CD4-positive, alpha-beta T cell treated with Interleukin-17A for 4 hours (primary cell): Measurements from ENCODE around the gene SLC2A8.
A peak's percentile ranks its signal among the peaks of the same experiment; 100 is the strongest.

Experiments
- DNase-seq: peaks from one replicate; pipeline ENCODE4 v3.0.0-alpha.2; 2020; ENCODE audit warnings: mixed read lengths

SLC2A8 gene

DNA sequence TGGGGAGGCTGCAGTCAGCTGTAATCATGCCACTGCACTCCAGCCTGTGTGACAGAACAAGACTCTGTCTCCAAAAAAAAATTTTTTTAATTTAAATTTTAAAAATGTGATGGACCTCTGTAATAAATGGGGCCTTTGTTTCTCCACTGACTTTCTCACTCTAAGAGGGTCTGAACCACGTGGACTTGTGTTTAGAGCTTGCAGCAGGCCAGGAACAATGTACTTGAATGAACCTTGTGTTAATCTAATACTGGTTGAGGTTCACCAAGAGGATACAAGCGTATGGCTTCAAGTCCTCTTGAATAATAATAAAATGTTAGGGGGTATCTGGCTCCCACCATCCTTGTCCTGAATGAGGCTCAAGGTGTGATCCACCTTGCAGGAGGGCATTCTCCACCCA lies 14.4 kb upstream of the SLC2A8 start:
- no peak for DNase-seq

- no peak for DNase-seq
Measured at GRCh38 chr9:127384016-127384730, 12.8 kb upstream of the SLC2A8 start.

DNA sequence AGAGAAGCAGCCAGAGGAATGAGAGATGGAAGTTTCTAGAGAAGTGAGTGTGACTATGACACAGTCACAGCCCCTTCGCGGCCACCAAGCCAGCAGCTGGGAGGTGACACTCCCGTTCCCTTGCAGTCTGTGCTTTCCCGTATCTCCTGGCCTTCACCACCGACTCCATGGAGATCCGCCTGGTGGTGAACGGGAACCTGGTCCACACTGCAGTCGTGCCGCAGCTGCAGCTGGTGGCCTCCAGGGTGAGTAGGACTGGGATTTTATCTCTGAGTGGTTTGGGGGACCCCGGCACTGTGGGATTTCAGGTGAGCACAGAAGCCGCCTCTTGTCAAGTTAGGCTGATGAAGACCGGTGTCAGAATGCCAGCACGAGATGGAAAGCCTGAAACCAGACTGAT lies 12.1 kb upstream of the SLC2A8 start:
- no peak for DNase-seq

DNA sequence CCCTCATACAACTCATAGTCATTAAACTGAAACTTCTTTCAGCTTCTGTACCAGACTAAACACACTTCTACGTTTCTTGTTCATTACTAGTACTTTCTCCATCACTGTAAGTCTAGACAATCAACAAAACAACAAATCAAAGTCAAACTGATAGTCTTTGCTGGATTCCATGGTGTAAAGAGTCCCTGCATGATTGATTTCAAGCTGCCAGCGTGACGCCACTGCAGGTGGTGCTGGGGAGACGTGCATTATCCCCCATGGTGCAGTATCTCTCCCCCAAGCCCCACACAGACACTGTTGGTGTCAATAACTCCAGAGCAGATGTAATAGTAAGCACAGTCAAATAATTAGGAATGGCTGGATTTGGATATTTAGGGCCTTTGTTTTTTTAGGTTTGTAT lies 10.7 kb upstream of the SLC2A8 start:
- DNase-seq: no peak

- no peak for DNase-seq
Measured at GRCh38 chr9:127386981-127387380, 10.0 kb upstream of the SLC2A8 start.

DNA sequence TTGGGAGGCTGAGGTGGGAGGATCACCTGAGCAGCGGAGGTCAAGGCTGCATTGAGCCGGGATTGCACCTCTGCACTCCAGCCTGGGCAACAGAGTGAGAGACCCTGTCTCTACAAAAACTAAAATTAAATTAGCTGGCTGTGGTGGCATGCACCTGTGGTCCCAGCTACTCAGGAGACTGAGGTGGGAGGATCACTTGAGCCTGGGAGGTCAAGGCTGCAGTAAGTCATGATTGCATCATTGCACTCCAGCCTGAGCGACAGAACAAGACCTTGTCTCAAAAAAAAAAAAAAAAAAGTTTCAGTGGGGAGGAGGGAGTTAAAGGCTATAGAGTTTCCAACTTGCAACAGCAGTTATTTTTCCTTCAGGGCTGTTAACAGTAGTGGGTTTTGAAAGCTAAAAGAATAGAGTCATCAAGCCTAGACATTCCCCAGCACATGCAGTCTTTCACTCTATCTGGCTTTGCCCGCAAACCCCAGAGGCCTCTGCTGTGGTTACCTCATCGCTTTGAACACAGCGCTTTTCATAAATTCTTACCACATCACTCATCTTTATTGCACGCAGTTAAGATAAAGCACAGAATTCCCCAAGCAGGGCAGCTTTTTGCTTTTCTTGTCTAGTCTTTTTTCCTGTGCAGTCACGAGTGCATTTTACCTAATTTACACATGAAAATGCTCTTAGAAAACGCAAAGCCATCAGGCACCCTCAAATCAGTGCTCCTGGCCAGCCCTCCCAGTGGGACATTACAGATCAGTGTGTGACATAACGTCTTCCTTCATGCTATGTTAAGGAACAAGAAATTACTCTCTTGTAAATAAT lies 8.7 kb upstream of the SLC2A8 start:
- DNase-seq: peak; percentile 85

DNA sequence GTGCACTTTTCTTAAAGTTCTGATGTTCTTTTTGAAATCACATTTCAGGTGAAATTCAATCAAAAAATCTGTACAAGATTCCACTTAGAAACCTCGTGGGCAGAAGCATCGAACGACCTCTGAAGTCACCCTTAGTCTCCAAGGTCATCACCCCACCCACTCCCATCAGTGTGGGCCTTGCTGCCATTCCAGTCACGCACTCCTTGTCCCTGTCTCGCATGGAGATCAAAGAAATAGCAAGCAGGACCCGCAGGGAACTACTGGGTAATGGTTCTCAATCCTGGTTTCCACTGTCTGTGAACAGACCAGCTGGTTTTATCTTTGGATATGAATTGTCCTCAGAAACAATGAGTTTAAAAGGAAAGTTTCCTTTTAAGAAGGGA lies 8.1 kb upstream of the SLC2A8 start:
- DNase-seq: no peak

GRCh38 chr9:127389381-127390247 lies 7.4 kb upstream of the SLC2A8 start:
- no peak for DNase-seq

- DNase-seq: no peak
Measured at GRCh38 chr9:127390248-127390545, 6.8 kb upstream of the SLC2A8 start.

- no peak for DNase-seq
Measured at GRCh38 chr9:127390563-127390962, 6.4 kb upstream of the SLC2A8 start.

GRCh38 chr9:127392166-127392565 lies 4.8 kb upstream of the SLC2A8 start:
- DNase-seq: no peak

DNA sequence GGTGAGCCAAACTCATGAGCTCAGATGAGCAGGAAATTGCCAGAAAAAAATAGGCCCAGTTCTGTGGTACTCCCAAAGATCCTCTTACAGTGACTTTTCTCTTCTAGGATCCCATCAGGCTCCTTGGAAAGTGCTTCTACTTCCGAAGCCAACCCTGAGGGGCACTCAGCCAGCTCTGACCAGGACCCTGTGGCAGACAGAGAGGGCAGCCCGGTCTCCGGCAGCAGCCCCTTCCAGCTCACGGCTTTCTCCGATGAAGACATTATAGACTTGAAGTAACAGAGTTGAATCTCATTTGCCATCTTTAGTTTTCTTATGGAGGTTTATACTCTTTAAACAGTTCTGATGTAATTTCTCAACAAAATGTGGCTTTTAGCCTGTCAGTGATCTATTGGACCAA lies 4.0 kb upstream of the SLC2A8 start:
- no peak for DNase-seq

- DNase-seq: no peak
Measured at GRCh38 chr9:127393645-127394044, 3.3 kb upstream of the SLC2A8 start.

GRCh38 chr9:127395497-127396252 lies 1.3 kb upstream of the SLC2A8 start:
- DNase-seq: no peak

GRCh38 chr9:127396253-127396807 lies 639 bp upstream of the SLC2A8 start:
- no peak for DNase-seq

GRCh38 chr9:127397646-127398274 lies 791 bp downstream of the SLC2A8 start:
- peak; percentile 59 for DNase-seq

DNA sequence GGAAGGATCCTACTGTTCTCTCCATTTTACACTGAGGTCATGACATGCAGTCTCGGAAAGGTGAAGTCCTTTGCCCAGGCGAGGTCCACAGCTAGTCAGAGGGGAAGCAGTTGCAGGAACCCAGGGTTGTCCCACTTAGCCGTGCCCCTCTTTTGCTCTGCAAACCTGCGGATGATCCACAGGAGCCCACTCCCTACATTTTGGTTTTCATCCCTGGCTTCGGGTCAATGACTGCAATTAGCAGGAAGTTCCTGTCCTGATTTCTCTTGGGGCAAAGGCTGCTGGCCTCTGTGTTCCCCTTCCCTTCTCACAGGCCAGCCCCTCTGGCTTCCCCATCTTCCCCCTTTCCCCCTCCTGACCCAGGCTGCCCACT lies 1.3 kb downstream of the SLC2A8 start:
- DNase-seq: no peak

DNA sequence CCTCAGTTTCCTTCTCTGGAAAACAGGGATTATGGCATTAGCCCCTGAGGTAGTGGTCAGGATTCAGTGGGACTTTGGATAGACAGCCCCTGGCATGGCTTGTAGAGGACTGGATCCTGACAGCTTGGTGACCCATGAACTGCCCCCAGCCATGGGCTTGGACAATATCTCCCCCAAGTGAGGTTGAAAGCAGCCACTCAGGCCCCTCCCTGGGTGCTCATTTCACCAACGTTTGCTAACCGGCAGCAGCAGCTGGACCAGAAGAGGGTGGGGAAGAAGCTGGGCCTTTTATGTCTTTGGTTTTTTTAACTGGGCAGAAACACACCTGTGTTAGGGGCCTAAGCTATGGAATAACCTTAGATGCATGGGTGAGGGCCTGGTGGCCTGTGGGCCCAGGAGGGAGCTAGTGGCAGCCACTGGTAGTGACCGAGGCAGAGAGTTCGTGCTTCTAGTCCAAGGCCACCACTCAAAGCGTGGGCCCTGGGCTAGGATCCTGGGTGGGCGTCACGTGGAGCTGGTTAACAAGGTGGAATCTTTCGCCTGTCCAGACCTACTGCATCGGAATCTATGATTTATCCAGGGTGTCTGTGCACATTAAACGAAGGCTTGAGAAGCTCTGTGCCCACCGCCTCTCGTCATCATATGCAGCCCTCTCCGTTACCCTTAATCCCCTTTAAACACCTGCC lies 1.9 kb downstream of the SLC2A8 start:
- no peak for DNase-seq

DNA sequence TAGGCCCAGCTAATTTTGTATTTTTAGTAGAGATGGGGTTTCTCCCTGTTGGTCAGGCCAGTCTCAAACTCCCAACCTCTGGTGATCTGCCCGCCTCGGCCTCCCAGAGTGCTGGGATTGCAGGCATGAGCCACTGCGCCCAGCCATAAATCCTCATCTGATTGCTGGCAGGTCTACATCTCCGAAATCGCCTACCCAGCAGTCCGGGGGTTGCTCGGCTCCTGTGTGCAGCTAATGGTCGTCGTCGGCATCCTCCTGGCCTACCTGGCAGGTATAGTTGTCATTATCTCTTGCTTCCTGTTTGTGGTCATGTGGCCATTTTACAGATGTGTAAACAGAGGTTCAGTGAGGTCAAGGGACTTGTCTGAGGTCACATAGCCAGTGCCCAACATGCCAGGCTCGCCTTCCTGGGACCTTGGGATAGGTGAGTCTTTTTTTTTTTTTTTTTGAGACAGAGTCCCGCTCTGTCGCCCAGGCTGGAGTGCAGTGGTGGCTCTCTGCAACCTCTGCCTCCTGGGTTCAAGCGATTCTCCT lies 2.8 kb downstream of the SLC2A8 start:
- no peak for DNase-seq

GRCh38 chr9:127402401-127403090 lies 5.6 kb downstream of the SLC2A8 start:
- DNase-seq: no peak
